Measurements from ENCODE around the gene TPPP3.

GRCh38 chr16:67361038-67361437, 32.3 kb downstream of the TPPP3 start:
- TF ChIP-seq CTCF (IDR thresholded peaks at IDR 0.05) = no peak
- no peak for TF ChIP-seq POLR2A (IDR thresholded peaks at IDR 0.05)

Data from lower leg skin (tissue), 3 donors.